Activated T-helper 1 cell treated with anti-CD3 and anti-CD28 coated beads, Interleukin-12 subunit alpha, Interleukin-12 subunit beta, Interleukin-2, Interleukin-4 antibody, amounts not matched to agents 30 ng/mL and 10 ng/mL and 1 ng/mL, durations not matched to agents 14 hours and 24 hours and 36 hours (primary cell): ENCODE results near the gene THRB. TPM values are rescaled to one million over a fixed set of nuclear protein-coding genes. Genes with fewer than 3 reads are reported as not detected.

Experiments used
- DNase-seq: peaks from one replicate; pipeline ENCODE4 v3.0.0; 2021; ENCODE audit warnings: low spot score
- H3K27ac Mint-ChIP-seq: one replicate; pipeline ENCODE4 v1.8.0; 2021; ENCODE audit warnings: mild to moderate bottlenecking, mixed read lengths
- H3K27me3 Mint-ChIP-seq: one replicate; pipeline ENCODE4 v1.8.0; 2022; ENCODE audit warnings: mild to moderate bottlenecking, moderate library complexity, mixed read lengths; ENCODE audit not compliant: insufficient read depth
- H3K36me3 Mint-ChIP-seq: one replicate; pipeline ENCODE4 v1.8.0; 2021; ENCODE audit warnings: low read depth, mixed read lengths
- H3K4me1 Mint-ChIP-seq: one replicate; pipeline ENCODE4 v1.8.0; 2021; ENCODE audit warnings: low read depth, mixed read lengths
- H3K4me3 Mint-ChIP-seq: one replicate; pipeline ENCODE4 v1.8.0; 2021; ENCODE audit warnings: mild to moderate bottlenecking, moderate library complexity, mixed read lengths
- H3K9me3 Mint-ChIP-seq: one replicate; pipeline ENCODE4 v1.8.0; 2021; ENCODE audit warnings: mixed read lengths
- intact Hi-C: fragments of 100-400 bp; cut with micrococcal nuclease; formaldehyde crosslinking; loops from one replicate; pipeline ENCODE4 v1.15.1; 2024
- total RNA-seq: library from RNA; stranded (reverse); gene quantifications from 2 replicates; pipeline ENCODE4 v1.2.3, GENCODE V29; 2022

The THRB gene
- total RNA-seq, 1 donor from 2014 or later, result not detected

- no peak overlapping the region for H3K27ac Mint-ChIP-seq
- intact Hi-C loops, result no loop called here
- no peaks in the 10 kb centered on the region for H3K9me3 Mint-ChIP-seq
- H3K36me3 Mint-ChIP-seq, result no peaks in the 10 kb centered on the region
- H3K27me3 Mint-ChIP-seq, result no peaks in the 10 kb centered on the region
- no peak overlapping the region for H3K4me3 Mint-ChIP-seq
- H3K4me1 Mint-ChIP-seq, result no peaks in the 10 kb centered on the region
- no peak for DNase-seq
Measured at GRCh38 chr3:24365168-24365567, 129.5 kb downstream of the THRB start.

- Mint-ChIP-seq H3K9me3 (no peaks in the 10 kb centered on the region), H3K27me3 (no peaks in the 10 kb centered on the region), H3K36me3 (no peaks in the 10 kb centered on the region), H3K27ac (no peak overlapping the region), H3K4me3 (no peak overlapping the region), H3K4me1 (no peaks in the 10 kb centered on the region)
- intact Hi-C loops, result no loop called here
- no peak for DNase-seq
Measured at GRCh38 chr3:24364359-24364758, 130.3 kb downstream of the THRB start.

- Mint-ChIP-seq H3K4me3 (no peak overlapping the region), H3K36me3 (no peaks in the 10 kb centered on the region)
Measured at GRCh38 chr3:24363242-24363641, 131.4 kb downstream of the THRB start.

GRCh38 chr3:24361623-24362022 is 133.0 kb downstream of the THRB start:
- H3K27ac Mint-ChIP-seq, result no peak overlapping the region

More at GRCh38 chr3:24363242-24363641, 131.4 kb downstream of the THRB start:
- no peak overlapping the region for H3K27ac Mint-ChIP-seq
- no peaks in the 10 kb centered on the region for H3K4me1 Mint-ChIP-seq
- intact Hi-C loops, result no loop called here
- no peaks in the 10 kb centered on the region for H3K9me3 Mint-ChIP-seq
- DNase-seq, result no peak
- H3K27me3 Mint-ChIP-seq, result no peaks in the 10 kb centered on the region

GRCh38 chr3:24360957-24361356 is 133.7 kb downstream of the THRB start:
- no peak for DNase-seq
- Mint-ChIP-seq H3K27ac (no peak overlapping the region), H3K27me3 (no peaks in the 10 kb centered on the region), H3K9me3 (no peaks in the 10 kb centered on the region), H3K36me3 (no peaks in the 10 kb centered on the region), H3K4me1 (no peaks in the 10 kb centered on the region), H3K4me3 (no peak overlapping the region)
- intact Hi-C loops, result no loop called here

More at GRCh38 chr3:24361623-24362022, 133.0 kb downstream of the THRB start:
- H3K4me1 Mint-ChIP-seq, result no peaks in the 10 kb centered on the region
- intact Hi-C loops, result no loop called here
- H3K9me3 Mint-ChIP-seq, result no peaks in the 10 kb centered on the region
- H3K4me3 Mint-ChIP-seq, result no peak overlapping the region
- H3K27me3 Mint-ChIP-seq, result no peaks in the 10 kb centered on the region
- no peak for DNase-seq
- H3K36me3 Mint-ChIP-seq, result no peaks in the 10 kb centered on the region

- H3K9me3 Mint-ChIP-seq, result no peaks in the 10 kb centered on the region
- intact Hi-C loops, result no loop called here
- no peak overlapping the region for H3K27ac Mint-ChIP-seq
- no peak for DNase-seq
- H3K4me3 Mint-ChIP-seq, result no peak overlapping the region
- H3K27me3 Mint-ChIP-seq, result no peaks in the 10 kb centered on the region
- no peaks in the 10 kb centered on the region for H3K4me1 Mint-ChIP-seq
- H3K36me3 Mint-ChIP-seq, result no peaks in the 10 kb centered on the region
Measured at GRCh38 chr3:24359645-24360462, 134.8 kb downstream of the THRB start.

- intact Hi-C loops, result no loop called here
- Mint-ChIP-seq H3K4me3 (no peak overlapping the region), H3K9me3 (no peaks in the 10 kb centered on the region), H3K4me1 (no peaks in the 10 kb centered on the region), H3K27ac (no peak overlapping the region), H3K27me3 (no peaks in the 10 kb centered on the region), H3K36me3 (no peaks in the 10 kb centered on the region)
- DNase-seq, result no peak
Measured at GRCh38 chr3:24359102-24359501, 135.5 kb downstream of the THRB start.

GRCh38 chr3:24357635-24358034 is 137.0 kb downstream of the THRB start:
- H3K4me1 Mint-ChIP-seq, result no peaks in the 10 kb centered on the region
- no peaks in the 10 kb centered on the region for H3K9me3 Mint-ChIP-seq
- intact Hi-C loops, result no loop called here
- no peak overlapping the region for H3K4me3 Mint-ChIP-seq
- DNase-seq, result no peak
- H3K36me3 Mint-ChIP-seq, result no peaks in the 10 kb centered on the region
- no peaks in the 10 kb centered on the region for H3K27me3 Mint-ChIP-seq
- H3K27ac Mint-ChIP-seq, result no peak overlapping the region

GRCh38 chr3:24355806-24356205 is 138.8 kb downstream of the THRB start:
- Mint-ChIP-seq H3K27ac (no peak overlapping the region), H3K9me3 (no peaks in the 10 kb centered on the region), H3K36me3 (no peaks in the 10 kb centered on the region), H3K27me3 (no peaks in the 10 kb centered on the region), H3K4me1 (no peaks in the 10 kb centered on the region), H3K4me3 (no peak overlapping the region)
- intact Hi-C loops, result no loop called here
- no peak for DNase-seq

GRCh38 chr3:24354230-24354629 is 140.4 kb downstream of the THRB start:
- H3K4me3 Mint-ChIP-seq, result no peak overlapping the region
- no peaks in the 10 kb centered on the region for H3K27me3 Mint-ChIP-seq
- no peaks in the 10 kb centered on the region for H3K36me3 Mint-ChIP-seq
- no peaks in the 10 kb centered on the region for H3K9me3 Mint-ChIP-seq
- H3K4me1 Mint-ChIP-seq, result no peaks in the 10 kb centered on the region
- no peak overlapping the region for H3K27ac Mint-ChIP-seq
- DNase-seq, result no peak
- intact Hi-C loops, result no loop called here

- no peaks in the 10 kb centered on the region for H3K9me3 Mint-ChIP-seq
- H3K36me3 Mint-ChIP-seq, result no peaks in the 10 kb centered on the region
- H3K4me1 Mint-ChIP-seq, result no peaks in the 10 kb centered on the region
- no peak overlapping the region for H3K4me3 Mint-ChIP-seq
- H3K27ac Mint-ChIP-seq, result no peak overlapping the region
- no peaks in the 10 kb centered on the region for H3K27me3 Mint-ChIP-seq
- DNase-seq, result no peak
- intact Hi-C loops, result no loop called here
Measured at GRCh38 chr3:24352893-24353553, 141.6 kb downstream of the THRB start.

- no peak overlapping the region for H3K4me3 Mint-ChIP-seq
- H3K9me3 Mint-ChIP-seq, result no peaks in the 10 kb centered on the region
- no peaks in the 10 kb centered on the region for H3K36me3 Mint-ChIP-seq
- H3K4me1 Mint-ChIP-seq, result no peaks in the 10 kb centered on the region
- intact Hi-C loops, result no loop called here
- no peaks in the 10 kb centered on the region for H3K27me3 Mint-ChIP-seq
- no peak overlapping the region for H3K27ac Mint-ChIP-seq
- no peak for DNase-seq
Measured at GRCh38 chr3:24351779-24352469, 142.7 kb downstream of the THRB start.

GRCh38 chr3:24349367-24350019 is 145.2 kb downstream of the THRB start:
- no peaks in the 10 kb centered on the region for H3K36me3 Mint-ChIP-seq
- no peak for DNase-seq
- no peaks in the 10 kb centered on the region for H3K4me1 Mint-ChIP-seq
- H3K27ac Mint-ChIP-seq, result no peak overlapping the region
- no peaks in the 10 kb centered on the region for H3K9me3 Mint-ChIP-seq
- no peaks in the 10 kb centered on the region for H3K27me3 Mint-ChIP-seq
- no peak overlapping the region for H3K4me3 Mint-ChIP-seq
- intact Hi-C loops, result no loop called here
